Bronchial epithelial cell (primary cell): ENCODE measurements around the gene RHEB. TPM values are rescaled to one million over a fixed set of nuclear protein-coding genes. Genes with fewer than 3 reads are reported as not detected.
A peak's percentile ranks its signal among the peaks of the same experiment; 100 is the strongest.
"Not testable (repeated sequence)": the region's sequence is repeated elsewhere in the genome, so short reads cannot be mapped to it uniquely, and the experiment has no call there.

ENCODE experiments used
- DNase-seq: peaks from one replicate; pipeline ENCODE4 v3.0.0-alpha.2; 2010; ENCODE audit warnings: low read depth
- FAIRE-seq: peaks from 2 replicates; lab custom pipeline; 2011; peaks lifted over from hg19 to GRCh38; lab: Jason Lieb, UNC
- H3K27me3 ChIP-seq: 2 replicates; pipeline ENCODE4 v1.5.1; 2011; ENCODE audit warnings: low read length; ENCODE audit not compliant: control insufficient read depth, insufficient read depth
- H3K36me3 ChIP-seq: 2 replicates; pipeline ENCODE4 v1.5.1; 2011; ENCODE audit warnings: low read length; ENCODE audit not compliant: control insufficient read depth, insufficient read depth
- H3K4me3 ChIP-seq: 2 replicates; pipeline ENCODE4 v1.5.1; 2011; ENCODE audit warnings: mild to moderate bottlenecking, low read depth, low read length, control low read depth
- total RNA-seq: library from RNA; depleted of rRNA; stranded (reverse); fragments of >200 nt; gene quantifications from 2 replicates; pipeline ENCODE4 v1.2.1, GENCODE V29; 2014
- TF ChIP-seq, protein P1 (sequence below): IDR thresholded peaks from 2 replicates; pipeline ENCODE4 v1.5.1; 2011; ENCODE audit warnings: mild to moderate bottlenecking, moderate library complexity, low read length, control low read depth, inconsistent platforms; ENCODE audit not compliant: insufficient read depth, severe bottlenecking

The RHEB gene
- total RNA-seq, 1 donor from 2014 or later = 68.7 TPM

DNA sequence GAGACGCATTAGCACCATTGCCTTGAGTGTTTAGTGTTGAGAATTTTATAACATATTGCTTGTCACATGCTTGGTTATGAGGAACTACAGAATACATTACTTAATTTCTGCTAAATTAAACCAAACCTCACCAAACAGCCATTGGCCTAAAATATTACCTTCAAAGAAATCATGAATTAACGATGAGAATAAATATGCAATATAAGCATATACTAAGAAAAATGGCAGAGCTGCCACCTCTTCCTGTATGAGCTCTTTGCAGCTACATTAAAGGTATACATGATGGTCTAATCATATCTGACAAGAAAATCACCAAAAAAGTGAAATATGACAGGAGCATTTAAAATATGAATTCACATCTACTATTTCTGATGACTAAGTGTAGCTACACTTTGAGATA is 5.2 kb upstream of the RHEB start:
- Histone ChIP-seq H3K4me3 (no peak overlapping the region), H3K27me3 (no peaks in the 10 kb centered on the region), H3K36me3 (no peaks in the 10 kb centered on the region)
- TF ChIP-seq, protein P1, sequence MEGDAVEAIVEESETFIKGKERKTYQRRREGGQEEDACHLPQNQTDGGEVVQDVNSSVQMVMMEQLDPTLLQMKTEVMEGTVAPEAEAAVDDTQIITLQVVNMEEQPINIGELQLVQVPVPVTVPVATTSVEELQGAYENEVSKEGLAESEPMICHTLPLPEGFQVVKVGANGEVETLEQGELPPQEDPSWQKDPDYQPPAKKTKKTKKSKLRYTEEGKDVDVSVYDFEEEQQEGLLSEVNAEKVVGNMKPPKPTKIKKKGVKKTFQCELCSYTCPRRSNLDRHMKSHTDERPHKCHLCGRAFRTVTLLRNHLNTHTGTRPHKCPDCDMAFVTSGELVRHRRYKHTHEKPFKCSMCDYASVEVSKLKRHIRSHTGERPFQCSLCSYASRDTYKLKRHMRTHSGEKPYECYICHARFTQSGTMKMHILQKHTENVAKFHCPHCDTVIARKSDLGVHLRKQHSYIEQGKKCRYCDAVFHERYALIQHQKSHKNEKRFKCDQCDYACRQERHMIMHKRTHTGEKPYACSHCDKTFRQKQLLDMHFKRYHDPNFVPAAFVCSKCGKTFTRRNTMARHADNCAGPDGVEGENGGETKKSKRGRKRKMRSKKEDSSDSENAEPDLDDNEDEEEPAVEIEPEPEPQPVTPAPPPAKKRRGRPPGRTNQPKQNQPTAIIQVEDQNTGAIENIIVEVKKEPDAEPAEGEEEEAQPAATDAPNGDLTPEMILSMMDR = no peak
- FAIRE-seq (no peak), DNase-seq (no peak)

DNA sequence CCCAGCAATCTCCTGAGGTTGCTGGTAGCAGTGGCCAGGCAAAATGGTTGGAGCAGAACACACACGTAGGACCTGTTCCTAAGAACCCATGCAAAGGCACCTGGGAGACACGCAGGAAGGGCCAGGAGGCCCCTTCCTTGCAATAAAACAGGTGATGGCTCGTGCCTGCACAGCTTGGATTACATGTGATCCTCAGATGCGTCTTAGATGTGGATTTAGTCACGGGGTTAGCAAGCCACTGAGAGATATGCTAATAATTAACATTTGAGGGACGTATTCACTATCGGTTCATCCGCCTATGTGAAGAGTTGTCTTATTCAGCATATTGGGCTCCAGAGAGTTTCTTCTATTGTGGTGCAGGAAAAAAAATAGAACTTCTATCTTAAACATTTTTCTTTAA is 4.6 kb upstream of the RHEB start:
- H3K36me3 ChIP-seq = no peaks in the 10 kb centered on the region
- TF ChIP-seq, protein P1 = no peak
- FAIRE-seq (no peak), DNase-seq (no peak)
- H3K4me3 ChIP-seq = no peak overlapping the region
- no peaks in the 10 kb centered on the region for H3K27me3 ChIP-seq

DNA sequence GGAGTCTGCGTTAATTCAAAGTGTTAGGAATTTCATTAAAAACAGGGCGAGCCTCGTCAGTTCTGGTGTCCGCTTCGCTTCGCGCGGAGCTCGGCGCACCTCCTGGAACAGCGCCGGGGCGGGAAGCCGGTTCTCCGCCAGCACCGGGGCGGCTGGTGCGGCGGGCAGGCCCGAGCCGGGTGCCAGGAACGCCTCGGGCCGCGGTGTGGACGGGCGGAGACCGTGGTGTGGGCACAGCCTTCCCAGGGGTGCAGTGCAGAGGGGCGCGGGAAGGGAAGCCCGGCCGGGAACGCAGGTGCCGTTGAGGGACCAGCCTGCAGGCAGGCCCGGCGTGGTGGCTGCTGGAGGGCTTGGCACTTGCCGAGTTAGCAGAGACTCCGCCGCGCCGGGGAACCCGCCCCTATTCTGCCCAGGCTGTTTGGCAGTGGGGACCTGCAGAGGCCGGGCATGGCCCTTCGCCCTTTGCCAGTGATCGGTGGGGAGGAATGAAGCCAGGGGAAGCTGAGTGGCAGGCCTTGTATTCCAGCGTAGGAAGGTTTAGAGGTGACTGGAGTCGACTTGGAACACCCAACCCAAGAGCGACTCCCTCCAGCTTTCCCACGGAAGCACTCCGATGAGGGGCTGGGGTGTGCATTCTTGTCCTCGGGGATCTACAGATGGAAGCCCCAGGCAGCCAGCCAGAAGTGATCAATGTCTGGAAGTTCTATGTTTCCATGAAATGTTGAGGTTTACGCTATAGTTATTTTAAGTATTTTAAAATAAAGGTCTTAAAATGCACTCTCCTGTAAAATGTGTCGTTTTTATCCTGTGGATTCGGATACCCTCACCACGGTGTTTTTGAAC is 945 bp upstream of the RHEB start:
- TF ChIP-seq, protein P1 = no peak
- no peak for DNase-seq
- Histone ChIP-seq H3K36me3 (no peaks in the 10 kb centered on the region), H3K4me3 (peak overlapping the region; percentile 49), H3K27me3 (no peaks in the 10 kb centered on the region)
- no peak for FAIRE-seq

DNA sequence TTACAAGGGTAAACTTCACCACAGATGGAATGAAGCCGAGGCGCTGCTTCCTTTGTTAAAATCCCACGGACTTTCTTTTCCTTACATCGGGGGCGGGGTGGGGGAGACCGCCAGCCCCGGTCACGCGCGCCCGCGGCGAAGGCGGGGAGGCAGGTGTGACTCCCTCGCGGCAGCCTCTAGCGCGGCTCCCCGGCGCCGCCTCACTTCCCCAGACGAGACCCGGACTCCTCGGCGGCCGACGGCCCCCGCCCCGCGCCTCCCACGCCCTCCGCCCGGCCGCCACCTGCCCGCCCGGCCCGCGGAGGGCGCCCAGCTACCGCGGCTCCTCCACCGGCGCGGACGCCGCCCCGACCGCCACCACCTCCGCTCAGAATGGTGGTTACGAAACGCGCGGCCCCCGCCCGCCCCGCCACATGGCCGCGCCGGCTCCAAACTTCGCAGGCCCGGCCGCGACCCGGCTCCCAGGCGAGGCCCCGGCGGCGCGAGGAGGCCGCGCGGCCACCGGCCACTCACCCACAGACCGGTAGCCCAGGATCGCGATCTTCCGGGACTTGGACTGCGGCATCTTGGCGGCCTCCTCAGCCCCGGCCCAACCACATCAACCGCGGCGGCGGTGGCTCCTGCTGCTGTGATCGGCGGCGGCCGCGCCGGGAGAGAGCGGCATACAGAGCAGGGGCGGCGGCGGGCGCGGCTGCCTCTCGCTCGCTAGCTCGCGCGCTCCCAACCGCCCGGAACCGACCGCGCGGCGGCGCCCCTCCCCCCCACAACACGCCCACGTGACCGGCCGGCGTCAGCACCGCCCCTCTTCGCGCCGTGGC is 539 bp downstream of the RHEB start:
- DNase-seq, FAIRE-seq, H3K27me3 ChIP-seq, H3K36me3 ChIP-seq: not testable (repeated sequence)
- H3K4me3 ChIP-seq = peak overlapping the region; percentile 74

DNA sequence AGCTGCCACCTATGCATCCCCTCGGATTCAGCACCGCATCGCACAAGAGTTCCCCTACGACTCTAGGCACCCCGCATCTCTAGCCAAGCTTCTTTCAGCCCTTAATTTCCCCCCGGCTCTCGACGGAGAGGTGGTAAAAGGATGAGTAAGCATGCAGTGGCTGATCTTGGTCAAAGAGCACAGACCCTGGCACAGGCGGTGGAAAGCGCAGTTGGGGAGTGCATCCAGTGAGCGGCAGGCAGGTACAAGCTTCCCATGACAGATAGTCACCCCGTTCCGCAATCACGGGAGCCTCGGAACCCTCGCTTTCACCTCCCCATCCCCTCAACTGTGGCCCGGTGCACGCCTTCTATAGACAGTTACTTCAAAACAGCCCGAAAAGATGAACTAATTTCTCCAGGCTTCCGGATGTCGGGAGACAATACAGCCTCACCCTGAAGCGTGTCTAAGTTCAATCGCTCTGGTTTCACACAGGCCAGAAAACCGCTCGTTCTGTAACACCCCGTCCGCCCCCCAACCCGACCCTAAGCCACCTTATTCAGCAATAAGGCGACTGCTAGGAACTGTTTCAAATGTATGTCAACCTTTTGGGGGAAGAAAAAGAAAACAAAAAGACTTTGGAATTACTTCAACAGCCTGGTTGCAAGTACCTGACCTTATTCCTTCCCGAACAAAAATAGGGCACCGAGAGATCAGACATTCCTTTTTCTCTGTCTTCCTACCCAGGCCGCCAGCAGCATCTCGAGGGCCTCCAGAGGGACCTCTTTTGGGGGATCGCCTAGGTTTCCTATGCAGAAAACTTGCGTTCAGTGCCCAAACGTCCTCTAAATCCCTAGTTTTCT is 1.4 kb downstream of the RHEB start:
- FAIRE-seq (no peak), DNase-seq (peak; percentile 64)
- H3K27me3 ChIP-seq = no peaks in the 10 kb centered on the region
- H3K36me3 ChIP-seq = no peaks in the 10 kb centered on the region
- TF ChIP-seq, protein P1 = peak; percentile 20
- peak overlapping the region; percentile 74 for H3K4me3 ChIP-seq
